CD1c-positive myeloid dendritic cell (primary cell): Measurements from ENCODE around the gene CXorf58.
A peak's percentile ranks its signal among the peaks of the same experiment; 100 is the strongest.

Experiments
- DNase-seq: peaks from one replicate; pipeline ENCODE4 v3.0.0-alpha.2; 2016; ENCODE audit errors: extremely low spot score

The CXorf58 gene

GRCh38 chrX:23901060-23901459 is 6.7 kb upstream of the CXorf58 start:
- DNase-seq: peak; percentile 60

DNA sequence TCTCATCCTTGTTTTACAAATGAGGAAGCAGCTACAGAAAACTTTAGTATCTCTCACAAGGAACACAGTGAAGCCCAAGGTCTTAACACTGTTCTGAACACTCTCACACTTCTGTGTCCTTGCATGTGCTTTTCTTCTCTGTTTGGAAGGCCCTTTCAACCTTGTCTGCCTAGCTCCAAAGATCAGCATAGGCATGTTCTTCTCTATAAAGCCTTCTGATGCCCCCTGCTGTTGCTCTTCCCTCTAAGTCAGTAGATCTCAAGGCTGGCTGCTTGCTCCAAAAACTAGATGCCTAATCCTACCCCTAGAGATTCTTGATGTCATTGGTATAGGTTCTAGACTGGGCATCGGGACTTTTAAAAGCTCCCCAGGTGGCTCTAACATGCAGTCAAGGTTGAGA is 6.0 kb upstream of the CXorf58 start:
- DNase-seq: peak; percentile 67

GRCh38 chrX:23902419-23902818 is 5.4 kb upstream of the CXorf58 start:
- DNase-seq: peak; percentile 70

DNA sequence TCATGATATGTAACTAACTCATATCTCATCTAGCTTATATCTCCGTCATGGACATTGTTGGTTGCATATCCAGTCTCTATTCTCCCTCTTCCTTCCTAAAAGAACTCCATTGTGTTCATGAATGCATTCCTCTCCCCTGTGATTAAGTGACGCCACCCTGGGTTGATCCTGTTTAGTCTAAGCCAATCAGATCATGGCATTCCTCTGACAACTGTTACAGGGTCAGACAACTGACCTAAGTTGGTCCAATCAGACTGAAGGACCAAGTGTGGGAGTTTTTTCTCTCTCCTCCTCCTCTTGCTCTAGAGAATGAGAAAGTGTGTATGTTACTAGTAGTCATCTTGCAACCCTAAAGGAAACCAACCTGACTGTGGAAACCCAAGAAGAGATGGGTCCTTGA is 3.7 kb upstream of the CXorf58 start:
- DNase-seq: no peak

- DNase-seq: no peak
Observed at GRCh38 chrX:23907111-23907497, 702 bp upstream of the CXorf58 start.

GRCh38 chrX:23908219-23909004 is 606 bp downstream of the CXorf58 start:
- no peak for DNase-seq

- DNase-seq: peak; percentile 67
Observed at GRCh38 chrX:23911126-23911835, 3.5 kb downstream of the CXorf58 start.

DNA sequence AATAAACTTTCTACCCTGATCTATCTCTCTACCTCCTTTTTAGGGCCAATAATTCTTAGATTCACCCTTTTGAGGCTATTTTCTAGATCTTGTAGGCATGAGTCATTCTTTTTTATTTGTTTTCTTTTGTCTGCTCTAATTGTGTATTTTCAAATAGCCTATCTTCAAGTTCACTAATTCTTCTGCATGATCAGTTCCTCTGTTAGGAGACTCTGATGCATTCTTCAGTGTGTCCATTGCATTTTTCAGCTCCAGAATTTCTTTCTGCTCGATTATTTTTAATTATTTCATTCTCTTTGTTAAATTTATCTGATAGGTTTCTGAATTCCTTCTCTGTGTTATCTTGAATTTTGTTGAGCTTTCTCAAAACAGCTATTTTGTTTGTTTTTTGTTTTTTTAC is 11.3 kb downstream of the CXorf58 start:
- no peak for DNase-seq

DNA sequence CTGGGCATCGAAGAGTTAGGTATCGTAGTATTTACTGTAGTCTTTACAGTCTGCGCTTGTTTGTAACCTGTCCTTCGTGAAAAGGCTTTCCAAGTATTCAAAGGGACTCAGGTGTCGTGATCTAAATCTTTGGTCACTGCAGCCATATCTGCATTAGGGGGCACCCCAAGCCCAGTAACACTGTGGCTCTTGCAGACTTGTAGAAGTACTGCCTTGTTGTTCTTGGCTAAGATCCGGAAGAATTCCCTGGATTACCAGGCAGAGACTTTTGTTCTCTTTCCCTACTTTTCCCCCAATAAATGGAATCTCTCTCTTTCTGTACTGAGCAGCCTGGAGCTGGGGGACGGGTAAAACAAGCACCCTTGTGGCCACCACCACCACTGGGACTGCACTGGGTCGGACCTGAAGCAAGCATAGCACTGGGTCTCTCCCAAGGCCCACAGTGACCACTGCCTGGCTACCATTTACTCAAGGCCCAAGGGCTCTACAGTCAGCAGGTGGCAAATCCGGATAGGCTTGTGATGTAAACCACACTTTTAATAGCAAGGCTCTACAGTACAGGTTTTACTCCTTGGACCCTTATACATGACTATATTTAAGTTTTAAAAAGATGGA is 12.0 kb downstream of the CXorf58 start:
- no peak for DNase-seq

DNA sequence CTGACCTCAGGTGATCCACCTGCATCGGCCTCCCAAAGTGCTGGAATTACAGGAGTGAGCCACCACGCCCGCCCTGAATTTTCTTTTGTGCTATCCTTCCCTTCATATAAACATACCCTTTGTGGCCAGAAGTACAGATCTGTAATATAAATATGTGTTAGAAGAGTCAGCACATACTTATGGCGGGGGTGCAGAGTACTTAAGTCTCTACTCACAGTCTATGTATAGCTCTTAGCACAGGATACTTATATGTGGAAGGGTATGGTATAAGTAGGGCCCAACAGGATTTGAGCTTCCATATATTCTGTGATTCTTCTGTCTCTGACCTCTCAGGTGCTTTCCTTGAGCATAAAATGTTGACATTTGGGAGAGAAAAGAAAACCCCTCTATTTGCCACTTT is 18.2 kb downstream of the CXorf58 start:
- no peak for DNase-seq

GRCh38 chrX:23930894-23931604 is 23.2 kb downstream of the CXorf58 start:
- DNase-seq: peak; percentile 12

DNA sequence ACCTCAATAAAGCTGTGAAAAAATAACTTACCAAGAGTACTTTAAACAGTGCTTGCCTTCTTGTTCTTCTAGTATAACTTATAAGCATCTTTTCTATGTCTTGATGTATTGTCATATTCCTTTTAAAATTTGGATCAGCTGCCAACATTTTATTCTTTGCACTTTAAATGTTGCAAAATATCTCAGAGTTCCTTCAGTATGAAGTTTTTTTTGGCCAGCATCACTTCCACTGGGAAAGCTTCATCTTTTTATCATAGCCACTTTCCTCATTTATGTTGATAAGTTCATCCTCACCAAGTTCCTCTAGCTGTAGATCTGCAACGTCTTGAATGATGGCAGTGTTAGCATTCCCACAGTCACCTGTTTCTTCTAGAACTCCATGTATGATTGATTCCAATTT is 24.2 kb downstream of the CXorf58 start:
- no peak for DNase-seq

DNA sequence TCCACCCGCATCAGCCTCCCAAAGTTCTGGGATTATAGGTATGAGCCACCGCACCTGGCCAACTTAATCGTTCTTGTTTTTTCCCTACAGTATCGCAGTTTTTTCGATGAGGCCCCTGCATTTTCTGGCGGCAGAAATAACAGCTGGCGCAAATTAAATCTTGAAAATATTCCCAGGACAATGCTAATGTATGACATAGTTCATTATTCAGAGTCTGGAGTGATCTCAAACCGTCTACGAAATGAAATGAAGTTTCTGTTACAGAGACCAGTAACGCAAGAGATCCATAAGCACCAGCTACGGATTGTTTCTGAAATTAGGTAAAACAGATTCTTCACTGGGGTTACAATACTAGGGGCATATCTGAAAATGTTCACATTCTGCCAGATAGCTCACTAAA is 27.3 kb downstream of the CXorf58 start:
- no peak for DNase-seq

- DNase-seq: no peak
Observed at GRCh38 chrX:23936180-23936579, 28.4 kb downstream of the CXorf58 start.

DNA sequence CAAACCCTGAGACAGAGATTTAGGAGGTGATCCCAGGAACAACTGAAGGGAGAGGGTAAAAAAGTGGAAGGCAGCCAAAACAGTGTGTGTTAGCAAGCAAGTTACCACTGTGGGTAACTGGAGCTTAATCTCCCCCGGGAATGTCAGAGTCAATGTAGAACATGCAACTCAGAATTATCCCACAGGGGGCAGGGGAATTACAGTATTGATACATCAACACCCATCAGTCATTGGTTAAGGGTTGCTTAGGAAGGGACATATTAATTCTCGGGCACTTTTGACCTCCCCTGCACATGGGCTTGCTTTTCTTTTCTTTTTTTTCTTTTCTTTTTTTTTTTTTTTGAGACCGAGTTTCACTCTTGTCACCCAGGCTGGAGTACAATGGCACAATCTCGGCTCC is 29.3 kb downstream of the CXorf58 start:
- DNase-seq: no peak

GRCh38 chrX:23938690-23939089 is 30.9 kb downstream of the CXorf58 start:
- no peak for DNase-seq

GRCh38 chrX:23939203-23939602 is 31.4 kb downstream of the CXorf58 start:
- no peak for DNase-seq

DNA sequence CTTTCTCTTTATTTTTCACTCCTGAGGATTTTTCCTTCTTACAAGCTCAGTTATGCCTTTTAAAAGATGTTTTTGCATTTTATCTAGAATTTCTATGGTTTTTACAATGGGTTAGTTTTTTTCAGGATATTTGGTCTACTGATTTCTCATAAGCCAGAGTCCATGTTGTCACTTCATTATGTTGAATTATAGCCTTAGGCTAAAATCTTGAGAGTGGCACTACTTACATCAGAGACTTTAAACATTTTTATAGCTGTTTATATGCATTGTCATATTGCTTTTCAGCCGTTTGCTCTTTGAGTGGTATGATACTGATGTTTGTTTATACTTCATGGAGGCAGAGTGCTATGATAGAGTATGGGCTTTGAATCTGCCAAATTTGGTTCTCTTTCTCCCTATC is 36.4 kb downstream of the CXorf58 start:
- no peak for DNase-seq

- no peak for DNase-seq
Observed at GRCh38 chrX:23945206-23945605, 37.4 kb downstream of the CXorf58 start.

DNA sequence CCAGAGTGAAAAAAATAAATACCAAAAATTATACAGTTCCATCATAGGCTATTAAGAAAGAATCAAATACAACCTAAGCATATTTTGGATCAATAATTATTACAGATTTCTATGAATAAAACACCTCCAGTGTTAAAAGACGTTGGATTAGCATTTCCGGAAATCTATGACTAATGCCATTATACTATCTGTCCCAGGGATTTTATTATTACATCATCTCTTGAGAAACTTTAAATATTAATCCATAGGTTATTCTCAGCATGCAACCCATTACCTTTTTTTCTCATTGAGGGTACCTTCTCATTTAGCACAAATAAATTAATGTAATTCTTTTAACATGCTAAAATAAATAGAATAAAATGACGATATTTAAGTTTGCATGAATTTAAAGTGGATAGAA is 44.6 kb downstream of the CXorf58 start:
- DNase-seq: no peak

DNA sequence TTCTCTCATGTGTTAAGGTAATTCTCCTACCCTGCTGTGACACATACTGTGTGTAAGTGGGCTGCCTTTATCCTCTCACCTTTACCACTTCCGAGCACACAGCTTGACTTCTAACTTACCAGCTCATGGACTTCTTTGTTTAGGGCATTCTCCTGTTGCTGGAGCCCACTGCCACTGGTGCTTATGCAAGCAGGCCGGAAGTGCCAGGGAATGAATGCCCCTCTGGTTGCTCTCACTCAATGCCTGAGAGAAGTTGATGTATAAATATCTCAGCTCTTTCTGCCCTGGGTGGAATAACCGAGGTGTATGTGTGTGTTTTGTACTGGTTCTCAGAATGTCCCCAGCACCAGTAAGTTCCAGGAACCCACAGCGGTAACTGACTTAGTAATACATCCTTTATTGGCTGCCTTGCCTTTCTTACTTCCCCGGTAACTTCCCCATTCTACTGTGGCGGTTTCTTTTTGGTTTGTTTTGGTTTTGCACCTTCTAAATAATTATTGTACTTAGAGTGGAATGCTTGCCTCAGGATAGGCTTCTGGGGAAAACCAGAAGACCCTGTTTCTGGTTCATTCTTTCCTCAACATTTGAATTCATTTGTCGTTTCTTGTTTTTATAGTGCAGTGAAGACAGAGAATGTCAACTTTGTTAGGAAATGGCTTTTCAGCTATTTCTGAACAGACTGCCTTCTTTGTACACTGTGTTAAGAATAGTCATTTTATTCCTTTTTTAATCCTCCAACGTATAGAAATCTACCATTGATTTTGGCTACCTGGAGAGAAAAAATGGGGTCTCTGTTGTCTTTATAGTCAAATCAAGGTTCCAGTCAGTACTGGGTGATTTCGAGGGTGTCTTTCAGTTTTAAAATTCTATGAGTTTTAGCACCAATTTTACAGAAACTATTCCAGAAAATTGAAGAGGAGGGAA is 45.4 kb downstream of the CXorf58 start:
- DNase-seq: peak; percentile 59
